ENCODE measurements around the gene HMBS.
"Not testable (repeated sequence)": the region's sequence is repeated elsewhere in the genome, so short reads cannot be mapped to it uniquely, and the experiment has no call there.

HMBS gene

DNA sequence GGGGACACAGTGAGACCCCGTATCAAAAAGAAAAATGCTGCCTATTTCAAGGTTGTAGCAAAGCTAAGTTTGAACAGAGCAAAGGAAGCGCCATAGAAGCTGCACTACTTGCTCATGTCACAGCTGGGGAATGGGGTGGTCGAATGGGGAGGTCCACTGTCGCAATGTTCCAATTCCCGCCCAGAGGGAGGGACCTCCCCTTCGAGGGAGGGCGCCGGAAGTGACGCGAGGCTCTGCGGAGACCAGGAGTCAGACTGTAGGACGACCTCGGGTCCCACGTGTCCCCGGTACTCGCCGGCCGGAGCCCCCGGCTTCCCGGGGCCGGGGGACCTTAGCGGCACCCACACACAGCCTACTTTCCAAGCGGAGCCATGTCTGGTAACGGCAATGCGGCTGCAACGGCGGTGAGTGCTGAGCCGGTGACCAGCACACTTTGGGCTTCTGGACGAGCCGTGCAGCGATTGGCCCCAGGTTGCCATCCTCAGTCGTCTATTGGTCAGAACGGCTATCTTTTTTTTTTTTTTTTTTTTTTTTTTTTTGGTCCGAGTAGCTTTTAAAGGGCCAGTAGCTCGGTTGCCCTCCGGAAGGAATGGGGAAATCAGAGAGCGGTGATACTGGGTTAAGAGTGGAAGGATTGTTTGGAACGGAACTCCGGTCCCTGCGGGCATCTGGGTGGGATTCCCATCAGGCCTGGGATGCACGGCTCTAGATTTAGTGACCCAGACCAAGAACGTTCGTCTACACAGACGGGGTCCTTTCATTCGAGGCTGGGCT is at the start of gene HMBS:
Gene HMBS (plus strand): TSS at position 219 of the 774 bp plus-strand sequence. CDS start 153 bp downstream, at position 372.
- no peaks in the 10 kb centered on the region for H3K27me3 ChIP-seq (ENCODE audit: control insufficient read depth, insufficient read depth, low read length)
- H3K9me3 ChIP-seq (ENCODE audit: control insufficient read depth, insufficient read depth, low read depth, low read length): no peaks in the 10 kb centered on the region
- peak within 1 kb of the TSS; percentile 90 for H3K9ac ChIP-seq (ENCODE audit: low read length)
- H3K36me3 ChIP-seq (ENCODE audit: control insufficient read depth, insufficient read depth, low read length): peaks cover 34% of the 10 kb centered on the region
- H3K27ac ChIP-seq (ENCODE audit: low read depth, low read length): peak within 1 kb of the TSS; percentile 95
- H3K4me1 ChIP-seq (ENCODE audit: control insufficient read depth, insufficient read depth, low read length): peaks cover 8% of the 10 kb centered on the region; the same call in 1 of the 2 replicates
- peak within 1 kb of the TSS; percentile 89 for H3K4me3 ChIP-seq (ENCODE audit: low read depth, low read length)

DNA sequence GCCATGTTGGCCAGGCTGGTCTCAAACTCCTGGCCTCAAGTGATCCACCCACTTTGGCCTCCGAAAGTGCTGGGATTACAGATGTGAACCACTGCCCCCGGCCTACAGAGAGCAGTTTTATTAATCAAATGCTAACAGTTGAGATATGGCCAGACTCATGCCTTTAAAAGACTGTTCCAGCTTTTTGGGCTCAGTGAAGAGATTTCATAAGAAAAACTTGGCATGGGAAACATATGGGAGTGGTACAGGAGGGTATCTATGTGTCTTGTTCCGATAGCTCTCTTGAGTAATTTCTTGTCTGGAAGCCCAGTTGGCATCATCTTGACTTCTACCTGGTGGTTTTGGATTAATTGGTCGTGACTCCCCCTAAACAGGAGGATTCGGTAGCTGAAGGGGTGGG is 45.8 kb upstream of the HMBS start:
- no peaks in the 10 kb centered on the region for H3K27me3 ChIP-seq (ENCODE audit: control insufficient read depth, insufficient read depth, low read length)
- no peaks in the 10 kb centered on the region for H3K36me3 ChIP-seq (ENCODE audit: control insufficient read depth, insufficient read depth, low read length)
- H3K9me3 ChIP-seq (ENCODE audit: control insufficient read depth, insufficient read depth, low read depth, low read length): no peaks in the 10 kb centered on the region
- no peak overlapping the region for H3K4me3 ChIP-seq (ENCODE audit: low read depth, low read length)
- H3K4me1 ChIP-seq (ENCODE audit: control insufficient read depth, insufficient read depth, low read length): peaks cover 12% of the 10 kb centered on the region; the same call in 1 of the 2 replicates
- no peak overlapping the region for H3K27ac ChIP-seq (ENCODE audit: low read depth, low read length)
- H3K9ac ChIP-seq (ENCODE audit: low read length): no peak overlapping the region

DNA sequence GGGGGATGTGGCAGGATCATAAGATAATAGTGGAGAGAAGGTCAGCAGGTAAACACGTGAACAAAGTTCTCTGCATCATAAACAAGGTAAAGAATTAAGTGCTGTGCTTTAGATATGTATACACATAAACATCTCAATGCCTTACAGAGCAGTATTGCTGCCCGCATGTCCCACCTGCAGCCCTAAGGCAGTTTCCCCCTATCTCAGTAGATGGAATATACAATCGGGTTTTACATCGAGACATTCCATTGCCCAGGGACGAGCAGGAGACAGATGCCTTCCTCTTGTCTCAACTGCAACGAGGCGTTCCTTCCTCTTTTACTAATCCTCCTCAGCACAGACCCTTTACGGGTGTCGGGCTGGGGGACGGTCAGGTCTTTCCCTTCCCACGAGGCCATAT is 45.2 kb upstream of the HMBS start:
- Histone ChIP-seq H3K4me1 (ENCODE audit: control insufficient read depth, insufficient read depth, low read length) (peaks cover 12% of the 10 kb centered on the region; the same call in 1 of the 2 replicates), H3K9ac (ENCODE audit: low read length) (peak overlapping the region; percentile 19)
- not testable (repeated sequence) for H3K27me3 ChIP-seq (ENCODE audit: control insufficient read depth, insufficient read depth, low read length); H3K36me3 ChIP-seq (ENCODE audit: control insufficient read depth, insufficient read depth, low read length); H3K27ac ChIP-seq (ENCODE audit: low read depth, low read length); H3K4me3 ChIP-seq (ENCODE audit: low read depth, low read length); H3K9me3 ChIP-seq (ENCODE audit: control insufficient read depth, insufficient read depth, low read depth, low read length)

DNA sequence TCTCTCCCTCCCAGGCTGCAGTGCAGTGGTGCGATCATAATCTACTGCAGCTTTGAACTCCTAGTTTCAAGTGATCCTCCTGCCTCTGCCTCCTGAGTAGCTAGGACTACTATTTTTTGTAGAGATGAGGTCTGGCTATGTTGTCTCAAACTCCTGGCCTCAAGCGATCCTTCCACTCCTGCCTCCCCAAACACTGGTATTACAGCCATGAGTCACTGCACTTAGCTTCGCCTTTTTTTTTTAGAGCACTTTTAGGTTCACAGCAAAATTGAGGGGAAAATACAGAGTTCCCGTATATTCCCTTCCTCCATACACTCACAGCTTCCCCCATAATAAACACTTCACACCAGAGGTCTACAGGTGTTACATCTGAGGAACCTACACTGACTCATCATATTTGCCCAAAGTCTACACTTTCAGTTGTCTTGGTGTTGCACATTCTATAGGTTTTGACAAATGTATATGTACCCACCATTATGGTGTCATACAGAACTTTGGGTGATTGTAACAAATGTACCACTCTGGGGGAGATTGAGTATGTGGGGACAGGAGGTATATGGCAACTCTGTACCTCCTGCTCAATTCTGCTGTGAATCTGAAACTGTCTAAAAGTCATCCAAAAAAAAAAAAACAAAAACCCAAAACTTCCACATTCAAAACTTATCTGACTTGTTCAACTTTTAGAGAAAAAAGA is 42.7 kb upstream of the HMBS start:
- H3K27me3 ChIP-seq (ENCODE audit: control insufficient read depth, insufficient read depth, low read length): no peaks in the 10 kb centered on the region
- peaks cover 12% of the 10 kb centered on the region; the same call in 1 of the 2 replicates for H3K4me1 ChIP-seq (ENCODE audit: control insufficient read depth, insufficient read depth, low read length)
- no peak overlapping the region for H3K27ac ChIP-seq (ENCODE audit: low read depth, low read length)
- H3K9me3 ChIP-seq (ENCODE audit: control insufficient read depth, insufficient read depth, low read depth, low read length): no peaks in the 10 kb centered on the region
- no peak overlapping the region for H3K4me3 ChIP-seq (ENCODE audit: low read depth, low read length)
- no peak overlapping the region for H3K9ac ChIP-seq (ENCODE audit: low read length)
- H3K36me3 ChIP-seq (ENCODE audit: control insufficient read depth, insufficient read depth, low read length): peaks cover 25% of the 10 kb centered on the region

GRCh38 chr11:119042927-119043326 is 41.8 kb upstream of the HMBS start:
- Histone ChIP-seq H3K27me3 (ENCODE audit: control insufficient read depth, insufficient read depth, low read length) (no peaks in the 10 kb centered on the region), H3K36me3 (ENCODE audit: control insufficient read depth, insufficient read depth, low read length) (peaks cover 35% of the 10 kb centered on the region), H3K4me3 (ENCODE audit: low read depth, low read length) (no peak overlapping the region), H3K27ac (ENCODE audit: low read depth, low read length) (no peak overlapping the region), H3K9me3 (ENCODE audit: control insufficient read depth, insufficient read depth, low read depth, low read length) (no peaks in the 10 kb centered on the region), H3K9ac (ENCODE audit: low read length) (no peak overlapping the region), H3K4me1 (ENCODE audit: control insufficient read depth, insufficient read depth, low read length) (peaks cover 12% of the 10 kb centered on the region; the same call in 1 of the 2 replicates)

GRCh38 chr11:119044708-119045107 is 40.0 kb upstream of the HMBS start:
- Histone ChIP-seq H3K27me3 (ENCODE audit: control insufficient read depth, insufficient read depth, low read length) (no peaks in the 10 kb centered on the region), H3K36me3 (ENCODE audit: control insufficient read depth, insufficient read depth, low read length) (peaks cover 53% of the 10 kb centered on the region), H3K9ac (ENCODE audit: low read length) (no peak overlapping the region), H3K9me3 (ENCODE audit: control insufficient read depth, insufficient read depth, low read depth, low read length) (no peaks in the 10 kb centered on the region), H3K27ac (ENCODE audit: low read depth, low read length) (no peak overlapping the region), H3K4me1 (ENCODE audit: control insufficient read depth, insufficient read depth, low read length) (peaks cover 4% of the 10 kb centered on the region; the same call in 1 of the 2 replicates), H3K4me3 (ENCODE audit: low read depth, low read length) (no peak overlapping the region)

DNA sequence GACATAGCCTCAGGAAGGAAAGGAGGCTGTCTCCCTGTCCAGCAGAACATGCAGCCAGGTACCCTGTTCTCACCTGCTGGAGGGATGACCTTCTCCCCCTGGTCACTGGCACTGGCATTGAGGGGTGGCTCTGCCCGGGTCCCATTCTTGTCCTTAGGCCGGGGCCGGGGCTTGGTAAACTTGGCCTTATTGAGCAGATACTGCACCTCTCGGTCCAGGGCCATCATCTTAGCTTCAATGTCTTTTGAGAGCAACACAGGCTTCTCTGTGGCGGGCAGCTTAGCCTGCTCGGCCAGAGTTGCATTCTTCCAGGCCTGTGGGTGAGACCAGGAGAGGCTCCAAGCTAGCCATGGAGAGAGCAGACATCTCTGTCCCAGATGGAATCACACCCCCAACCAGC is 38.2 kb upstream of the HMBS start:
- Histone ChIP-seq H3K27me3 (ENCODE audit: control insufficient read depth, insufficient read depth, low read length) (no peaks in the 10 kb centered on the region), H3K36me3 (ENCODE audit: control insufficient read depth, insufficient read depth, low read length) (peaks cover 70% of the 10 kb centered on the region), H3K4me1 (ENCODE audit: control insufficient read depth, insufficient read depth, low read length) (no peaks in the 10 kb centered on the region), H3K9ac (ENCODE audit: low read length) (no peak overlapping the region), H3K9me3 (ENCODE audit: control insufficient read depth, insufficient read depth, low read depth, low read length) (no peaks in the 10 kb centered on the region), H3K4me3 (ENCODE audit: low read depth, low read length) (no peak overlapping the region), H3K27ac (ENCODE audit: low read depth, low read length) (no peak overlapping the region)

- H3K9me3 ChIP-seq (ENCODE audit: control insufficient read depth, insufficient read depth, low read depth, low read length): no peaks in the 10 kb centered on the region
- H3K4me3 ChIP-seq (ENCODE audit: low read depth, low read length): no peak overlapping the region
- H3K27ac ChIP-seq (ENCODE audit: low read depth, low read length): no peak overlapping the region
- no peaks in the 10 kb centered on the region for H3K4me1 ChIP-seq (ENCODE audit: control insufficient read depth, insufficient read depth, low read length)
- no peaks in the 10 kb centered on the region for H3K27me3 ChIP-seq (ENCODE audit: control insufficient read depth, insufficient read depth, low read length)
- peaks cover 78% of the 10 kb centered on the region for H3K36me3 ChIP-seq (ENCODE audit: control insufficient read depth, insufficient read depth, low read length)
- no peak overlapping the region for H3K9ac ChIP-seq (ENCODE audit: low read length)
Observed at GRCh38 chr11:119047205-119047604, 37.5 kb upstream of the HMBS start.

DNA sequence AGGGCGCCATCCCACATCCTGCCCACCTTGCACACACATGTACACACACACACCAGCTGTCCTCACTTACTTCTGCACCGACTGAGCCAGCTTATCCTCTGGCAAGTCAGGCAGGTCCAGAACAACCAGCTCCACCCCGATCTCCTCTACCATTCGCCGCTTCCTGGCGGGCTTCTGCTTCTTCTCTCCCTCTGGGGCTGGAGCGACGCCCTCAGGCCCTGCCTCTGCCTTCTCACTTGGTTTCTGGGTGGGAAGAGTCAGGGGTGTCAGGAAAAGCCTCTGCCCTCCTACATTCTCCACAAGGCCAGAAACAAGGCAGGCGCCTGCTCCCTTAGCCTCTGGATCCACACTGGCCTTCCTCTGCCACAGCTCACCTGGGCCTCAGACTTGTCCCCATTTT is 36.0 kb upstream of the HMBS start:
- H3K36me3 ChIP-seq (ENCODE audit: control insufficient read depth, insufficient read depth, low read length): peaks cover 92% of the 10 kb centered on the region
- no peak overlapping the region for H3K9ac ChIP-seq (ENCODE audit: low read length)
- H3K27me3 ChIP-seq (ENCODE audit: control insufficient read depth, insufficient read depth, low read length): no peaks in the 10 kb centered on the region
- H3K4me3 ChIP-seq (ENCODE audit: low read depth, low read length): no peak overlapping the region
- H3K27ac ChIP-seq (ENCODE audit: low read depth, low read length): no peak overlapping the region
- H3K4me1 ChIP-seq (ENCODE audit: control insufficient read depth, insufficient read depth, low read length): no peaks in the 10 kb centered on the region
- no peaks in the 10 kb centered on the region for H3K9me3 ChIP-seq (ENCODE audit: control insufficient read depth, insufficient read depth, low read depth, low read length)

DNA sequence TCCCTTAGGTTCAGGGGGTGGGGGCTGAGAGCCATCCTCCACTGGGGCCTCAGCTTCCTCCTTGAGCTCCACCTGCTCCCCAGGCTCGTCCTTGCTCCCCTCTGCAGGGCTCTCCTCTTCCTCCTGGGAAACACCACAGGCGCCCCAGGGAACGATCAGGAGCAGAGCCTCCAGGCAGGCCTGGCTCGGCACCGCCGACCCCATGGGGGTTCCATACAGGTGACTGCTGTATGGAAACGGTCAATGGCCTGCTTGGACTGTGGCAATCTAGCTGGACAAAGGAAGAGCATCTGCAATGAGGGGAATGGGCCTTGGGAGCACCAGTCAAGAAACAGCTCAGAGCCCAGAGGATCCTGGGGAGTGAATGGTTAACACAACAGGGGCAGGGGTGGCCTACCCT is 35.6 kb upstream of the HMBS start:
- Histone ChIP-seq H3K4me1 (ENCODE audit: control insufficient read depth, insufficient read depth, low read length) (no peaks in the 10 kb centered on the region), H3K9me3 (ENCODE audit: control insufficient read depth, insufficient read depth, low read depth, low read length) (no peaks in the 10 kb centered on the region), H3K27me3 (ENCODE audit: control insufficient read depth, insufficient read depth, low read length) (no peaks in the 10 kb centered on the region), H3K4me3 (ENCODE audit: low read depth, low read length) (no peak overlapping the region), H3K36me3 (ENCODE audit: control insufficient read depth, insufficient read depth, low read length) (peaks cover 96% of the 10 kb centered on the region), H3K9ac (ENCODE audit: low read length) (no peak overlapping the region), H3K27ac (ENCODE audit: low read depth, low read length) (no peak overlapping the region)

- Histone ChIP-seq H3K9ac (ENCODE audit: low read length) (no peak overlapping the region), H3K36me3 (ENCODE audit: control insufficient read depth, insufficient read depth, low read length) (peaks cover 92% of the 10 kb centered on the region), H3K9me3 (ENCODE audit: control insufficient read depth, insufficient read depth, low read depth, low read length) (no peaks in the 10 kb centered on the region), H3K4me3 (ENCODE audit: low read depth, low read length) (no peak overlapping the region), H3K27ac (ENCODE audit: low read depth, low read length) (no peak overlapping the region), H3K4me1 (ENCODE audit: control insufficient read depth, insufficient read depth, low read length) (peaks cover 6% of the 10 kb centered on the region), H3K27me3 (ENCODE audit: control insufficient read depth, insufficient read depth, low read length) (no peaks in the 10 kb centered on the region)
Observed at GRCh38 chr11:119051440-119052162, 33.1 kb upstream of the HMBS start.

Data from HUES6 (cell line).